GM11168 (cell line): Measurements from ENCODE around the gene BAIAP2.

ENCODE experiments used
- in situ Hi-C: fragments of 300-500 bp; cut with MboI; formaldehyde crosslinking; loops from one replicate; pipeline ENCODE4 v1.12.0; 2022; ENCODE audit warnings: low sequenced_read_pairs; ENCODE audit not compliant: unreplicated experiment

BAIAP2 gene

DNA sequence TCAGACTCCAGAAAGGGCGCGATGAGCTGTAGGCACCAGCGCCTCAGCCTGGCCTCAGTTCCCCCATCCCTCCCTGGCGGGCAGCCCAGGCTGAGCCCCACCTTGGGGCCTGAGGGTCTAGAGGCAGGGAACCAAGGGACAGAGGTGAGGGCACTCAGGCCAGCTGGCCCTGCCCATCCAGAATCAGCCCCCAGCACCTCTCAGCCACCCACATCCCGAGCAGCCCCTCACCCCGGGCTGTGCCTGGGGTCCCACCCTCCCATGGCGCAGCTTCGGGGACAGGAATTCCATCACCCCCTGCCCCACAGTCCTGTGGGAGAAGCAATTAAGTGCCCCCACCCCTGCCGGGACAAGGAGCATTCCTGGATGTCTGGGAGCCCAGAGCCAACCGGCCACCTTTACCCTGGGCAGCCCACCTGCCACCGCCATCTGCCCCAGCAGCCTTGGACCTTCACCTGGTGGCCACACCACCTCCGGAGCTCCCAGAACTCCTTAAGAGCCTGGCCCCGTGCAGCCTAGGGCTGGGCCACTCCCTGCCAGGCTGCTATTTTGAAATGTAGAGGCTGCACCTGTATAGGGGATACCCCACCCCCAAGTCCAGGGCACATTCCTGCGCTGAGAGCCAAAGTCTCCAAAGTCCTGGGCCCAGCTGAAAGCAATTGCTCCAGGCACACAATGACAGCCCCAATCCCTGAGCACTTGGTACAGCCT is 96.7 kb downstream of the BAIAP2 start:
- in situ Hi-C loops: loop anchor here (25.0 kb wide), 1 partner anchor 356 kb away; no protein-coding TSS in a partner anchor

GRCh38 chr17:81132197-81132540 is 97.2 kb downstream of the BAIAP2 start:
- in situ Hi-C loops: loop anchor here (25.0 kb wide), 1 partner anchor 355 kb away; no protein-coding TSS in a partner anchor

GRCh38 chr17:81132770-81133723 is 98.1 kb downstream of the BAIAP2 start:
- in situ Hi-C loops: loop anchor here (25.0 kb wide), 1 partner anchor 354 kb away; no protein-coding TSS in a partner anchor

GRCh38 chr17:81134064-81134781 is 99.3 kb downstream of the BAIAP2 start:
- in situ Hi-C loops: loop anchor here (25.0 kb wide), 1 partner anchor 353 kb away; no protein-coding TSS in a partner anchor

DNA sequence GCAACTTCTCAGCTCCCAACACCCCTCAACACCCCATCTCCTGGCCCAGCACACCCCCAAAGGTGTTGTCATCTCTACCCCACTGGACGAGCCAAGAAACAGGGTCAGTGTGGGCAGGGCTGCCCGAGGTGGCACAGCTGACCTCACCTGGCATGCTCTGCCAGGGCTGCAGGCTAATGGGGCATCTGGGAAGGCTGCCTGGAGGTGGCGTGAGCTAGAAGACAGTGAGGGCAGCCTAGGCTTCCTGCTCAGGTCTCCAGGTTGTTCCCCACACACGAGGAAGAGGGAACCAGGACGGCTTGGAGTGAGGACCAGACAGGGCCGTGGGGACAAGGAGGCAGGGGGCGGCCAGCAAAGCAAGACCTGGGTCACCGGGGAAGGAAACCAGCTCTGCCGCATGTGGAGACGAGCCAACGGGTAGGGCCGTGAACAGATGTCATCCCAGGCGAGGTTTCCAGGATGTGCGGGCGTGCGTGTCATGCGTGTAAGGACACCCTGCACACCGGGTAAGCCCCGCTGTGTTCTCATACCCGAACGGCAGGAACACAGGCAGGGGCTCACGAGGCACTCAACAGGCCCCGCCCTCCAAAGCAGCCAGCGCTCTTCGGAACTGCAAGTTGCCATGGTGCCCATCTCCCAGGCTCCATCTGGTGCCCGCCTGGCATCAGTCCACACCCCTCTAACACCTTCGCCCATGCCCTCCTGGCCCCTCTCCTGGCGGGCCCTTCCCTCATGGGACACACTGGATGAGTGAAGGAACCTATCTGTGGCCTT is 100.7 kb downstream of the BAIAP2 start:
- in situ Hi-C loops: loop anchor here (25.0 kb wide), 1 partner anchor 352 kb away; no protein-coding TSS in a partner anchor

DNA sequence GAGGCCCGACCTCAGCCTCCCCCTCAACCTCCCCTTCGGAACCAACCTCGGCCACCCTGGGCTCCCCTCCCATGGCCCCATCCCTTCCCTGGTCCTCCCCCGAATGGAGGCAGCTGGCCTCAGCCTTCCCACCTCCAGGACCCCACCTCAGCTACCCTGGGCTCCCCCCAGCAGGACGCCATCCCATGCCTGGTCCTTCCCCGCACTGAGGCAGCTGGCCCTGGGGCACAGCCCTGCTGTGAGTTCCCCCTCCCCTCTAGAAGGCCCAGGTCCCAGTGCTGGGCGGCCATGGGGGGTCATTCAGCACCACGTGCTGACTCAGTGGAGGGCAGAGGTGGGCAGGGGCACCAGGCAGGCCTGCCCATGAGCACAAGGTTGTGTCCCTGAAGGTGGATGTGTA is 101.4 kb downstream of the BAIAP2 start:
- in situ Hi-C loops: loop anchor here (25.0 kb wide), 1 partner anchor 351 kb away; no protein-coding TSS in a partner anchor

- in situ Hi-C loops: loop anchor here (25.0 kb wide), 1 partner anchor 350 kb away; no protein-coding TSS in a partner anchor
Observed at GRCh38 chr17:81137248-81137647, 102.3 kb downstream of the BAIAP2 start.

GRCh38 chr17:81138083-81138482 is 103.1 kb downstream of the BAIAP2 start:
- in situ Hi-C loops: loop anchor here (25.0 kb wide), 1 partner anchor 349 kb away; no protein-coding TSS in a partner anchor

- in situ Hi-C loops: loop anchor here (25.0 kb wide), 1 partner anchor 349 kb away; no protein-coding TSS in a partner anchor
Observed at GRCh38 chr17:81138500-81138899, 103.5 kb downstream of the BAIAP2 start.

- in situ Hi-C loops: loop anchor here (25.0 kb wide), 1 partner anchor 348 kb away; no protein-coding TSS in a partner anchor
Observed at GRCh38 chr17:81139428-81139827, 104.5 kb downstream of the BAIAP2 start.

GRCh38 chr17:81140018-81140417 is 105.1 kb downstream of the BAIAP2 start:
- in situ Hi-C loops: loop anchor here (25.0 kb wide), 1 partner anchor 347 kb away; no protein-coding TSS in a partner anchor

DNA sequence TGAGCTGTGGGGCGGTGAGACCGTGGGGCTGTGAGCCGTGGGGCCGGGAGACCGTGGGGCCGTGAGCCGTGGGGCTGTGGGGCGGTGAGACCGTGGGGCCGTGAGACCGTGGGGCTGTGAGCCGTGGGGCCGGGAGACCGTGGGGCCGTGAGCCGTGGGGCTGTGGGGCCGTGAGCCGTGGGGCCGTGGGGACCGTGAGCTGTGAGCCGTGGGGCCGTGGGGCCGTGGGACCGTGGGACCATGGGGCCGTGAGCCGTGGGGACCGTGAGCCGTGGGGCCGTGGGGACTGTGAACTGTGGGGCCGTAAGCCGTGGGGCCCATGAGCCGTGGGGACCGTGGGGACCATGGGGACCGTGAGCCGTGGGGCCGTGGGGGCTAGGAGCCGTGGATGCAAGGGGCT is 105.7 kb downstream of the BAIAP2 start:
- in situ Hi-C loops: loop anchor here (25.0 kb wide), 1 partner anchor 347 kb away; no protein-coding TSS in a partner anchor

GRCh38 chr17:81142301-81143199 is 107.6 kb downstream of the BAIAP2 start:
- in situ Hi-C loops: loop anchor here (25.0 kb wide), 1 partner anchor 345 kb away; no protein-coding TSS in a partner anchor

DNA sequence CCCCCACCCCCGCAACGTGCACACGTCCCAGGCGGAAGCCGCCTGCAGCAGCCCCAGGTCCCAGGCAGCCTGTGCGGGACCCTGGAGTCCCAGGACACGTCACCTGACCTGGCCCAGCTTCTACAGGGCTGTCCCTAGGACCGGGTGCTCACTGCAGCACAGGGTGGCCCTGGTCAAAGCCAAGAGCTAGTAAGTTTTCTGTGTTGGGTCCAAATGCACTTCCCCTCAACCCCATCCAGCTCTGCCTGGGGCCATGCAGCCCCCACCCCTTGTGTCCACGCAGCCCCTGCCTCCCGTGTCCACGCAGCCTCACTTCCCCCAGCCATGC is 108.2 kb downstream of the BAIAP2 start:
- in situ Hi-C loops: loop anchor here (25.0 kb wide), 1 partner anchor 344 kb away; no protein-coding TSS in a partner anchor

DNA sequence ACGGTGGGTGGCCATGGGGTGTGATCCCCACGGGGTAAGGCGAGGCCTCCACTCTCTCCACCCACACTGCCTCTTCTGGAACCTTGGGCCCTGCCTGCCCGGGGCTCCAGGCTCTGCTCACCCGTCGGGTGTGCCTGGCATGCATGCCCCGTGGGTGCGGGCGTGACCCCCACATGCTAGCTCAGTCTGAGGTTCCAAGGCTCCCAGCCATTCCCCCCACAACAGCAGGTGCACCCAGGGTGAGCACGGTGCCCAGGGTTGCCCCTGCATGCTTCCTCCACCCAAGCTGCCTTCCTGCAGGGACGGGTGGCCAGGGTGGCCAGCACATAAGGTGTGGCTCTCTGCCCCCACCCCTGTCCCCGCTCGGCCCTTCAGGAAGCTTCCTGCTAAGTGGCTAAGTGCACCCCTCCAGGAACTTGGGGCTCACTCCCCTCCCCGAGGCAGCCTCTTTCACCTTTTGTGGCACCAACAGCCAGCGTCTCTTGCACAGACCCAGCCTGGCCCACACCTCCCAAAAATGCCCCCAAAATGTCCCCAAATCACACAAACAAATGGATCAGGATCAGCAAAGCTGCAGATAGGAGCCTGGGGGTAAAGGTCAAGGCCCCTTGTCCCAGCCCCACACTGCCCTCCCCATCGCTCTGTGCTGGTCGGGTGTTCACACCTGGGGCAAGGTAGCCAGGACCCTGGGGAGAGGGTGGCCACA is 108.9 kb downstream of the BAIAP2 start:
- in situ Hi-C loops: loop anchor here (25.0 kb wide), 1 partner anchor 343 kb away; no protein-coding TSS in a partner anchor

DNA sequence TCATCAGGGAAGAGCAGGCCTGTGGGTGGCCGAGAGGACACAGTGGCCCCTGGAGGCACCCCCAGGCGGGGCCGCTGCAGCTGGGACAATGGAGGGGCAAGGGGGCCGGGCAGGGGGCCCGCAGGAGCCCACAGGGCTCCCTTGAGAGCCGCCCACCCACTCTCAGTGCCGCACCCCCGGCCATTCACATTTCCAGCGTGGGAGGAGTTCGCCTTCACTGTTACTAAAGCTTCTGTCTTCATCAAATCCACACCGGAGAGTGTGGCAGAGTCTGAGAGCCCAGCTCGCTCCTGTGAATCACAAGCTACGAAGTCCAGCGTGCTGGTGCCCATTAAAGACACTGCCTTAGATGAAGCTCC is 109.5 kb downstream of the BAIAP2 start:
- in situ Hi-C loops: loop anchor here (25.0 kb wide), 1 partner anchor 343 kb away; no protein-coding TSS in a partner anchor

DNA sequence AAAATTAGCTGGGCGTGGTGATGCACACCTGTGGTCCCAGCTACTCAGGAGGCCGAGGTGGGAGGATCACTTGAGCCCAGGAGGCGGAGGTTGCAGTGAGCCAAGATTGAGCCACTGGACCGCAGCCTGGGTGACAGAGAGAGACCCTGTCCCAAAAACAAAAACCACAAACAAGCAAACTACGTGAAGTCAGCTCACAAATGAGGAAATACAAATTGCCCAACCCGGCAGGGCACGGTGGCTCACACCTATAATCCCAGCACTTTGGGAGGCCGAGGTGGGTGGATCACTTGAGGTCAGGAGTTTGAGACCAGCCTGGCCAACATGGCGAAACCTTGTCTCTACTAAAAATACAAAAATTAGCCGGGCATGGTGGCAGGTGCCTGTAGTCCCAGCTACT is 111.3 kb downstream of the BAIAP2 start:
- in situ Hi-C loops: loop anchor here (25.0 kb wide), 1 partner anchor 341 kb away; no protein-coding TSS in a partner anchor
